Measurements from ENCODE around the gene PSORS1C2.
A peak's percentile ranks its signal among the peaks of the same experiment; 100 is the strongest.
"Not testable (repeated sequence)": the region's sequence is repeated elsewhere in the genome, so short reads cannot be mapped to it uniquely, and the experiment has no call there.

PSORS1C2 gene

DNA sequence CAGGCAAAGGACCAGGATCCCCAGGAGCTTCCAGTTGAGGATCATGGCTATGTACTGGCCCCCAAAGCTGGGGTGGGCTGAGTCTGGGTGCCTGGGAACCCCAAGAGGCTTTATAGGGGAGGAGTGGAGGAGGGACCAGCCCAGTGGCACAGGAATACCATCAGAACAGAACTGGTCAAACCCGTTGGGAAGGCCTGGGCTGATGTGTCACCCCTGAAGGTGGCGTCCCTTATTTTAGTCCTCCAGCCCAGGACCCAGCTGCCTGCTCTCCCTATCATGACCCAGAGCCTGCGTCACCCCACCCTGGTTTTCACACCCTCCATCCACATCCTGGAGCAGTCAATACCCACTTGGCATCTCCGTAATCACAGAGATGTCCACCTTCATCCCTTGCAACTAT lies at the start of gene PSORS1C2:
TSS of gene PSORS1C2 (minus strand) at position 85 of the 400 bp plus-strand sequence. CDS start at position 45, 40 bp downstream.
- DNase-seq = no peak

- DNase-seq = no peak
These were observed 48.9 kb upstream of the PSORS1C2 start for GRCh38 chr6:31187780-31188194.

DNA sequence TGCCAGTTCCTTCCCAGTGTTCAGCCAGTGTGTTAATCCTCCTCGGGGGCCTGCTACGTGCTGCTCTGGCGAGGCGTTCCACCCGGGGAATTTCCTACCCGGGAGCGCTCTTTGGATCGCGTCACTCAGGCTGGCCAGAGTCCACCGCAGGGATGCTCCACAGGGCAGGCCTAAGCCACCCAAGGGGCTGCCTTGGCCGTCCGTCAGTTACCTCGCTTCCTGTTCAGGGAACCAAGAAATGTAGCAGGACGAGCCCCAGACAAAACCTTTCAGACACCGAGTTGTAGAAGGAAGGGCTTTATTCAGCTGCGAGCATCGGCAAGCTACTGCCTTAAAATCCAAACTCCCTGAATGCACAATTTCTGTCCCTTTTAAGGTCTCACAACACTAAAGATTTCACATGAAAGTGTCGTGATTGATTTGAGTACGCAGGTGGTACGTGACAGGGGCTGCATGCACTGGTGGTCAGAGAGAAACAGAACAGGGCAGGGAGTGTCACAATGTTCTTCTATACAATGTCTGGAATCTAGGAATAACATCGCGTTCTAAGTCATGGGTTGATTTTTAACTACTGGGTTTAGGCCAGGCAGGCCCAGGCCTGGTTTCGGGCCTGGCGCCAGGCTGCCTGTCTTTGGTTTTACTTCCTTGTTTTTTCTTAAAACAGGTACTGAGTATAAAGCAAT lies 47.3 kb upstream of the PSORS1C2 start:
- no peak for DNase-seq

DNA sequence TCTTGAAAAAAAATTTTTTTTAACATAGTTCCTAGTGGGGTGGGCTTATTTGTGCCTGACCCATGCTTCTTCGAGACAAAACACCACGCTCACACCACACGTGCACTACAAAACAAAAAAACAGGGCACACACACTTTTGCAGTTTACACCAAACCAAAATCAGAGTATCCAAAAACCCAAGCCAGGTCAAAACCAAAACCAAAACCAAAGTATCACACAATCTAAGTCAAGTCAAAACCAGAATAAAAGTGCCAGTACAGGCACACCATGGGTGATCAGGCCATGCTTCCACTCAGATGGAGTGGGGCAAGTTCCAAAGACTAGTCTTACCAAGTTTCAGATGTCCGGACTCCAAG lies 46.8 kb upstream of the PSORS1C2 start:
- DNase-seq = not testable (repeated sequence)

DNA sequence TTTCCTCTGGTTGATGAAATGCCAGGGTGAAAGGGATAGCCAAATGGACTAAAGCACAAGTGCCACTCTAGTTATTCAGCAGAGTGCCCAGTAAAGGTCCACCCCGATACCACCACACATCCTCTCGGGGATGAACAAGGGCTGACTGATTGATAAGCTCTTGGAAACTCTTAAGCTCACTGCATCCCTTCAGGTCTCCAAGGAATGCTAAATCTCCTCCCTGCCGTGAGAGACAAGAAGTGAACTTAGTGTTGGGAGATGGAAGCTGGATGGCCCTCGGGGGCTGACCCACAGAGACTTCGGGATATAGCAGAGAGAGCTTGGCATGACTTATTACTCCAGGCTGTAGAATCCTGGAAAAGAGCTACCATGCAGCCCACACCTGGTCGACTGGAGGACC lies 45.0 kb upstream of the PSORS1C2 start:
- not testable (repeated sequence) for DNase-seq

GRCh38 chr6:31183287-31183686 lies 44.4 kb upstream of the PSORS1C2 start:
- not testable (repeated sequence) for DNase-seq

GRCh38 chr6:31180500-31180899 lies 41.6 kb upstream of the PSORS1C2 start:
- peak; percentile 73 for DNase-seq

GRCh38 chr6:31179896-31180295 lies 41.0 kb upstream of the PSORS1C2 start:
- no peak for DNase-seq

- DNase-seq = no peak
These were observed 40.1 kb upstream of the PSORS1C2 start for GRCh38 chr6:31179042-31179386.

DNA sequence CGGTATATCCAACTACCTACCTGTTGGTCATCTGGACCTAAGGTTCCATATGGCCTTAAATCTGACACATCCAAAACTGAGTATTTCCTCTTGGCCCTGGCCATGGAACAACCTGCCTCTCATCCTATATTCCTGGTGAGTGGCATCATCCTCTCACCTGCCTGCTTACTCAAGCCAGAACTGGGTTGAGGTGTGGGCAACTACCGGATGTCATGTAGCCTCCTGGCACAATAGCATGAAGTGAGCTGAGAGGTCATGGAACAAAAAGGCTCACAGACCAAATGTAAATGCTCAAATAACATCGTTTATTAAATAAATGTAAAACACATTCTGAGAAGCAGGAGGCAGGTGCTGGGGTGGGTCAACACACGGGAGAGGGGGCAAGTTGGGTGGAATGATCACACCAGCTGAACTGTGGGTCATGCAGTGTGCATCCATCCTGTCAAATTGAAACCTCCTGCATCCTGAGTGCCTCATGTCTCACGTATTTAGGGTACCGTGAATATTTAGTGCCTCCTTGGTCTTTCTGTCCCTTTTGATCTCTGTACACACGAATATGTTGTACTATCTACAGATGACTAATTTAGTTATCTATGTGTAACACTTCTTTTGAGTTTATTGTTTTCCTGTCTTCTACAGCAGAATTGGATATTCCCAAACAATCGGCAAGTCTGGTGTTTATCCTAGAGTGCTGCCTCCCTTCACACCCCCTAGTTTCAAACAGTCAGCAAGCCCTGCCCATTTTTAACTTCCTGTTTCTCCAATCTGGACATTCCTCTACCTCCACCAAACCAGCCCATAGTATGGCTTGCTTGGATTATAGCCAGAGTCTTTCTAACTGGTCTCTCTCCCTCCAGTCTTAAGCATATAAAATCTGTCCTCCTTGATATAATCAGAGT lies 39.5 kb upstream of the PSORS1C2 start:
- no peak for DNase-seq

- DNase-seq = peak; percentile 39
These were observed 37.1 kb upstream of the PSORS1C2 start for GRCh38 chr6:31175971-31176370.

- DNase-seq = no peak
These were observed 35.5 kb upstream of the PSORS1C2 start for GRCh38 chr6:31174378-31174777.

- no peak for DNase-seq
These were observed 34.5 kb upstream of the PSORS1C2 start for GRCh38 chr6:31173406-31173805.

GRCh38 chr6:31172973-31173384 lies 34.1 kb upstream of the PSORS1C2 start:
- no peak for DNase-seq

GRCh38 chr6:31171931-31172905 lies 33.4 kb upstream of the PSORS1C2 start:
- DNase-seq = no peak

- no peak for DNase-seq
These were observed 32.3 kb upstream of the PSORS1C2 start for GRCh38 chr6:31170987-31171671.

GRCh38 chr6:31170600-31170881 lies 31.7 kb upstream of the PSORS1C2 start, which contains the start of gene POU5F1:
POU5F1 (minus strand) TSS chr6:31170682; CDS start chr6:31170620, 62 bp downstream.
- no peak for DNase-seq

DNA sequence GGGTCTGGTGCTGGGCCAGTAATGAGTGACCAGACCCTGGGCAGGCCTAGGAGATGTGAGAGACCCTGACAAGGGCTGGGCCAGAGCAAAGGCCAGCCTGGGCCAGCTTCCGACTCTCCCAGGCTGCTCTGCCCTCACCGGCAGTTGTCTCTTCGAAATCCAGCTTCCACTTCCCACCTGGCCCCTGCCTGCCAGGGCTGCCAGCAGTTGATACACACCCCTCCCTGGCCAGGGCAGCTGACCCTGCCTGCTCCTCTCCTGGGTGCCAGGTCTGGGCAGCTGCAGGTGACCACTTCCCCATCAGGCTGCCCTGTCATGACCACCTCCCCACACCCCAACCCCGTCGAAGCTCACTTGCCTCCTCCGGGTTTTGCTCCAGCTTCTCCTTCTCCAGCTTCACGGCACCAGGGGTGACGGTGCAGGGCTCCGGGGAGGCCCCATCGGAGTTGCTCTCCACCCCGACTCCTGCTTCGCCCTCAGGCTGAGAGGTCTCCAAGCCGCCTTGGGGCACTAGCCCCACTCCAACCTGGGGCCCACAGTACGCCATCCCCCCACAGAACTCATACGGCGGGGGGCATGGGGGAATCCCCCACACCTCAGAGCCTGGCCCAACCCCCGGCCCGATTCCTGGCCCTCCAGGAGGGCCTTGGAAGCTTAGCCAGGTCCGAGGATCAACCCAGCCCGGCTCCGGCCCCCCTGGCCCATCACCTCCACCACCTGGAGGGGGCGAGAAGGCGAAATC lies 31.2 kb upstream of the PSORS1C2 start:
- DNase-seq = not testable (repeated sequence)

DNA sequence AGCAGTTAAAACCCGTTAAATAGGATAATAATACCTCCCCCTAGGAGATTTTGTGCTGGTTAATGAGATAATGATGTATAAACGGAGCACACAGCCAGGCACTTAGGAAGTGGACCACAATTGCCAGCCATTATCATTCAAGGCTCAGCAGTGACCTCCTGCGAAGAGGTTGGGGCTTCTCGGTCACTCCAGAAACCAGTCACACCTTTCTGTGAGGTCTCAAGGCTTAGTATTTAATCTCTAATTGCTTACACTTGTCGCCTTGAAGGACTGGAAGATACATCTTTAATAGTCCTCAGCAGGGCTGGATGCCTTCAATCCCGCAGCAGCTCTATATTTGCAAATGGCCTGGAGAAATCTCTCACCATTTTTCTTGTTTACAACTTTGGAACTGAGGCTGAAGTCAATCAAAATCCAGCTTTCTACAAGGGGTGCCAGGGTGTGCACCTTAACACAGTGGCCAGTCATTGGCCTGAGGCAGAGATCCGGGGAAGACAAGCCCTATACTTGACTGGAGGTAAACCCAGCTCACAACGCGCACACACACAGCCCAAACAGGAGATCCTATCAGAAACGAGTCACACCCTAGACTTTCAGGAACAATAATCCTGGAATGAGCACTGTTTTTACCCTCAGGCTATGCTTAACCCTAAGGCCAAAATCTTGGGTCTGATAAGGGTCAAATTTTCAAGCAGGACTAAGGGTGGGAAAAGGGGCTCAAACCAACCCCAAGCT lies 30.4 kb upstream of the PSORS1C2 start:
- no peak for DNase-seq

GRCh38 chr6:31168606-31169005 lies 29.7 kb upstream of the PSORS1C2 start:
- no peak for DNase-seq

- DNase-seq = no peak
These were observed 27.1 kb upstream of the PSORS1C2 start for GRCh38 chr6:31165986-31166385.
